HCT116 (cell line): ENCODE data around the gene ANKRD13B.

Experiments used
- POLR2A ChIP-seq: IDR thresholded peaks from 2 replicates; pipeline ENCODE4 v1.7.0; 2011; ENCODE audit warnings: borderline replicate concordance; ENCODE audit not compliant: insufficient read depth, insufficient read length; ENCODE audit errors: extremely low read depth
- RAD21 ChIP-seq: IDR thresholded peaks from 2 replicates; pipeline ENCODE4 v1.6.1; 2012; ENCODE audit warnings: low read depth, mild to moderate bottlenecking
- ZNF274 ChIP-seq: fragments of 200-500 bp; sonication (Bioruptor generic); IDR thresholded peaks from 2 replicates; pipeline ENCODE4 v1.6.1; 2014; ENCODE audit warnings: mild to moderate bottlenecking, low read depth, low read length, inconsistent platforms
- TF ChIP-seq, protein P1 (sequence below), 3 experiments: fragments of 200-600 bp in 1 of 3; sonication (generic) in 1 of 3; IDR thresholded peaks in 2 of 3; conservative IDR thresholded peaks in 1 of 3; 2 replicates each; pipeline ENCODE4 v1.5.1; 2012 to 2017; ENCODE audit warnings: low read depth in 2 of 3, low read length in 2 of 3, antibody characterized with exemption in 1 of 3, borderline replicate concordance in 1 of 3, control low read depth in 1 of 3, mild to moderate bottlenecking in 1 of 3, mixed read lengths in 1 of 3, mixed run types in 1 of 3, moderate library complexity in 1 of 3; ENCODE audit not compliant: insufficient read depth in 1 of 3
- TF ChIP-seq, protein P2 (sequence below): IDR thresholded peaks from 2 replicates; pipeline ENCODE4 v1.6.1; 2012

GRCh38 chr17:29615492-29616299, 22.8 kb downstream of the ANKRD13B start:
- TF ChIP-seq POLR2A: no peak
- TF ChIP-seq, protein P1, sequence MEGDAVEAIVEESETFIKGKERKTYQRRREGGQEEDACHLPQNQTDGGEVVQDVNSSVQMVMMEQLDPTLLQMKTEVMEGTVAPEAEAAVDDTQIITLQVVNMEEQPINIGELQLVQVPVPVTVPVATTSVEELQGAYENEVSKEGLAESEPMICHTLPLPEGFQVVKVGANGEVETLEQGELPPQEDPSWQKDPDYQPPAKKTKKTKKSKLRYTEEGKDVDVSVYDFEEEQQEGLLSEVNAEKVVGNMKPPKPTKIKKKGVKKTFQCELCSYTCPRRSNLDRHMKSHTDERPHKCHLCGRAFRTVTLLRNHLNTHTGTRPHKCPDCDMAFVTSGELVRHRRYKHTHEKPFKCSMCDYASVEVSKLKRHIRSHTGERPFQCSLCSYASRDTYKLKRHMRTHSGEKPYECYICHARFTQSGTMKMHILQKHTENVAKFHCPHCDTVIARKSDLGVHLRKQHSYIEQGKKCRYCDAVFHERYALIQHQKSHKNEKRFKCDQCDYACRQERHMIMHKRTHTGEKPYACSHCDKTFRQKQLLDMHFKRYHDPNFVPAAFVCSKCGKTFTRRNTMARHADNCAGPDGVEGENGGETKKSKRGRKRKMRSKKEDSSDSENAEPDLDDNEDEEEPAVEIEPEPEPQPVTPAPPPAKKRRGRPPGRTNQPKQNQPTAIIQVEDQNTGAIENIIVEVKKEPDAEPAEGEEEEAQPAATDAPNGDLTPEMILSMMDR (IDR thresholded peaks at IDR 0.05 in 2 of 3, conservative IDR thresholded peaks at IDR 0.05 in 1 of 3; ENCODE audit: borderline replicate concordance in 1 of 3, insufficient read depth in 1 of 3, low read depth in 2 of 3, low read length in 2 of 3): no peak
- no peak for TF ChIP-seq ZNF274
- TF ChIP-seq RAD21: no peak
- TF ChIP-seq, protein P2, sequence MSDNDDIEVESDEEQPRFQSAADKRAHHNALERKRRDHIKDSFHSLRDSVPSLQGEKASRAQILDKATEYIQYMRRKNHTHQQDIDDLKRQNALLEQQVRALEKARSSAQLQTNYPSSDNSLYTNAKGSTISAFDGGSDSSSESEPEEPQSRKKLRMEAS: no peak
